Fibroblast of villous mesenchyme (primary cell): ENCODE results near the gene ERG. TPM values are rescaled to one million over a fixed set of nuclear protein-coding genes. Genes with fewer than 3 reads are reported as not detected.

Experiments used
- DNase-seq: peaks from one replicate; pipeline ENCODE4 v3.0.0-alpha.2; 2010; ENCODE audit warnings: low read depth
- H3K4me3 ChIP-seq: 2 replicates; pipeline ENCODE4 v1.5.1; 2011; ENCODE audit warnings: low read depth, mild to moderate bottlenecking, low read length
- total RNA-seq: library from RNA; depleted of rRNA; stranded (reverse); fragments of >200 nt; gene quantifications from 2 replicates; pipeline ENCODE4 v1.2.3, GENCODE V29; 2012
- TF ChIP-seq, protein P1 (sequence below): IDR thresholded peaks from 2 replicates; pipeline ENCODE4 v1.5.1; 2012; ENCODE audit warnings: low read depth, mild to moderate bottlenecking, low read length; ENCODE audit not compliant: insufficient read depth

Gene ERG
- total RNA-seq, 1 donor, result not detected

DNA sequence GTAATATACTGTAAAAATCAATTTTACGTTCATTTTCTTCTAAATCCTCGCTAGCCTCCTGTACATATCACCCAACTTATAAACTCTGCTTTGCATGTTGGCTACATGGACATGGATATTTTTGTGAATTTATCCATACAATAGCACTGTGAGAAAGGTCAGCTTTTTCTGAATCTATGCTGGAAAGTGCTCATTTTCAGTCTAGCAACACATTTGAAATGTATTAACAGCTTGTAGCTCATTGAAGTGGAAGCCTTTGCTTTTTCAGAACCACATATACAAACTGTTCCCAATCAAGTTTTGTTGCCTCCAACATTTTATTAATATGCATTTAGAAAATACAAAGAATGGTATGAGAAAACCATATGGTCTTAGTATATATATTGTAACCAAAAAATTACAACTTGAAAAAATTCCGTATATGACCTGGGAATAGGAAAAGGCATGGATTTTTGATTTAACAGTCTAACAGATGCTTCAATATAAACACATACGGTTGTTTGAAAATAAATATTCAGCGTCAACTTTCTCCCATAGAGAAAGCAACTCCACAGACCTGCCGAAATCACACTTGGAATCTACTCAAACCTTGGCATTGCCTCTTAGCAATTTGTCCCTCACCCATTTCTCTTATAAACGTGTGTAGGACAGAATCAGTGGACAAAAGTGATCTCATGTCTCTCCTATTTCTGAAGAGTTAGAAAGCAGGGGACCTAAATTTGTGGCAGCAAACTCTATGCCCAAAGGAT lies 112.7 kb downstream of the ERG start:
- TF ChIP-seq, protein P1, sequence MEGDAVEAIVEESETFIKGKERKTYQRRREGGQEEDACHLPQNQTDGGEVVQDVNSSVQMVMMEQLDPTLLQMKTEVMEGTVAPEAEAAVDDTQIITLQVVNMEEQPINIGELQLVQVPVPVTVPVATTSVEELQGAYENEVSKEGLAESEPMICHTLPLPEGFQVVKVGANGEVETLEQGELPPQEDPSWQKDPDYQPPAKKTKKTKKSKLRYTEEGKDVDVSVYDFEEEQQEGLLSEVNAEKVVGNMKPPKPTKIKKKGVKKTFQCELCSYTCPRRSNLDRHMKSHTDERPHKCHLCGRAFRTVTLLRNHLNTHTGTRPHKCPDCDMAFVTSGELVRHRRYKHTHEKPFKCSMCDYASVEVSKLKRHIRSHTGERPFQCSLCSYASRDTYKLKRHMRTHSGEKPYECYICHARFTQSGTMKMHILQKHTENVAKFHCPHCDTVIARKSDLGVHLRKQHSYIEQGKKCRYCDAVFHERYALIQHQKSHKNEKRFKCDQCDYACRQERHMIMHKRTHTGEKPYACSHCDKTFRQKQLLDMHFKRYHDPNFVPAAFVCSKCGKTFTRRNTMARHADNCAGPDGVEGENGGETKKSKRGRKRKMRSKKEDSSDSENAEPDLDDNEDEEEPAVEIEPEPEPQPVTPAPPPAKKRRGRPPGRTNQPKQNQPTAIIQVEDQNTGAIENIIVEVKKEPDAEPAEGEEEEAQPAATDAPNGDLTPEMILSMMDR, result no peak
- no peak overlapping the region for H3K4me3 ChIP-seq
- DNase-seq, result no peak

DNA sequence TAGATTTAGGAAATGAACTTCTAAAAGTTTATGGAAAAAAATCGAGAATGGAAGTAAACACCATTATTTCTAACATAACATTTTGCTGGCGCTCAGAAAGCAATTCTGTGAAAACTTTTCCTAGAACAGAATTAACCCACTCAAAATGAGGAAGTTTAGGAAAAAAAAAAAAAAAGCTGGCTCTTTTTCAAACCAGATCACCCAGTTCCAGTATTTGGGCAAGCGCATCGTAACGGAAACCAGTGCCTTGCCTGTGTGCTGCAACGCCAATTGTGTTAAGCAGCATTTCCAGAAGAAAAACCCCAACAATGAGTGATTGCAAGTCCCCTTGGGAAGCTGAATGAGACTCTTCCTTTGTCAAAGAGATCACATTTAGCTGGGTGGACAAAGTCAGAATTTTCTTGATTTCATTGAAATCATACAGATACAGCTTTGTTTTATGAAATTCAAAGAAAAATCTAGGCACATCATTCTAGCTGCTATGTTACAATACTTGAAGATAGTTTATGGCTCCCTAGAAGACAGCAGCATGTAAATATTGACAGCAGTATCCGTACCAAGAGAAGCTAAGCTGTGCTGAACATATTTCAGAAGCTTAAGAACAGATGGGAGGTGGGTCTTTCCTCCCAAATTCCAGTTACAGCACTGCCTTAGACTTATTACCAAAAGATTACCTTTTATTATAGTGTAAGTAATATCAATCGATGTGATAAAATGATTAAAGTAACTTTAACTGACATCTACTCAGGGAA lies 113.4 kb downstream of the ERG start:
- no peak overlapping the region for H3K4me3 ChIP-seq
- TF ChIP-seq, protein P1, result no peak
- DNase-seq, result no peak

DNA sequence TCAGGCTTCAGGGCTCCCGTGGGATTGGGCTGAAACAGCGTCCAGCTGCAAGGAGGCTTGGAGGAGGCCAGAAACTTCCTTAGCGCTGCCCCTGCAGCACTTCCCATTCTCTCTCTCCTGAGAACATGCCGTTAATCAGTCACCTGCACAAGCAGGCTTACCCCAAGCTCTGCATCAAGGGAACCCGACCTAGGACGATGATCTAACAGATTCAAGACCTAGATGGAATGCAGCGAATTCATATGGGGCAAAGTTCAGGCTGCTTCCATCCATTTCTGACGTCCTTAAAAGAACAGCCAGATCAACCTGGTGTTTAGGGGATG lies 114.1 kb downstream of the ERG start:
- no peak for DNase-seq
- TF ChIP-seq, protein P1, result no peak
- no peak overlapping the region for H3K4me3 ChIP-seq

DNA sequence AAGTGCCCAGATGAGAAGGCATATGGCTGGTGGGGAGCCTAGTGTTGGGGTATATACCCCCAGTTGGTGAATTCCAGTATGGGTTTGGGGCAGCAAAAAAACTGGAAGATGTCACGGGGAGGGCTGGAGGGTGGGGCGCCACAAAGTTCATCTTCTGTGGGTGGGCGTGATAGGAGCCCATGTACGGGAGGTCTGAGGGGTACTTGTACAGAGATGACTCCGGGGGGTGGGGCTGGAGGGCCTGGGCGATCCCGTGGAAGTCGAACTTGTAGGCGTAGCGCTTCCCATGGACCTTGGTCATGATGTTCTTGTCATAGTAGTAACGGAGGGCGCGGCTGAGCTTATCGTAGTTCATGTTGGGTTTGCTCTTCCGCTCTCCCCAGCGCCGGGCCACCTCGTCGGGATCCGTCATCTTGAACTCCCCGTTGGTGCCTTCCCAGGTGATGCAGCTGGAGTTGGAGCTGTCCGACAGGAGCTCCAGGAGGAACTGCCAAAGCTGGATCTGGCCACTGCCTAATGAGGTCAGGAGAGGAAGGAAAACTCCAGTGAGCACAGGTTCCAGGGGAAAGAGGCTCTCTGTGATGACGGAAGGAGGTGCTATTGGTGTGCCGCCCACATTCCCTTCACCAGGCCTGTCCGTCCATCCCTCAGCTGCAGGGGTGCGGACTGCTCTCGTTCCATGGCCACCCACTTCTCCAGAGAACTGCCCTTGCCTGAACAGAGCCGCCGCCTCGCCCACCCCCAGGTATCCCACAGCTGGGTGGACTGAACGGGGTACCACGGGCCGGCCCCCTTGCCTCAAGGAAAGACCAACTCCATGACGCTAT lies 114.7 kb downstream of the ERG start:
- DNase-seq, result no peak
- TF ChIP-seq, protein P1, result no peak
- no peak overlapping the region for H3K4me3 ChIP-seq

DNA sequence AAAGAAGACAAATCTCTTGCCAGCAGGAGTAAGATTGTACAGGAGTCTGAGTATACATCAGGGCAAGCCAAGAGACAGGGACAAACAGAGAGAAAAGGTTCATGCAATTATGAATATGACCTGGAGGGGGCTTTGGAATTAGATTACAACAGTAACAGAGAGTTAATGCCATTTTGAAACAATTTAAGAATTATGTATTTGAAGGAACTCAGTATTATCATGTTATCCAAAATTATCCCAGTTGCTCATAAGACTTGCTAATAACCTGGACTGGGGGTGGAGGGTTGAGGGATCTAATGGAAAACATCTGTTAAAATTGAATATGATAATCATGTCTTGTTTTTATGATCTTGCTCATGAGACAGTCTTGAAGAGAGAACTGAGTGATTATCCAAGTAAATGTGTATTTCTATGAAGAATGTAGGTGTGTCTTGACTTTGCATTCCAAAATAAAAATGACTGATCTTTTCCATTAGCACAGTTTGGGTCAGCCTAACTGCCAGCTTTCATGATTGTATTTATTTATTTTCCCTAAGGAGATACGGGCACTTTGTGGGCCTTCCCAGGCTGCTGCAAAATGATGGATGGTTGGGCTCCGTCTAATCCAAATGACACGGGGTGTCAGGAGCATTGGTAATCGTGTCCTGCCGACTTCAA lies 117.7 kb downstream of the ERG start:
- DNase-seq, result peak; percentile 17
- no peak overlapping the region for H3K4me3 ChIP-seq
- TF ChIP-seq, protein P1, result peak; percentile 50

DNA sequence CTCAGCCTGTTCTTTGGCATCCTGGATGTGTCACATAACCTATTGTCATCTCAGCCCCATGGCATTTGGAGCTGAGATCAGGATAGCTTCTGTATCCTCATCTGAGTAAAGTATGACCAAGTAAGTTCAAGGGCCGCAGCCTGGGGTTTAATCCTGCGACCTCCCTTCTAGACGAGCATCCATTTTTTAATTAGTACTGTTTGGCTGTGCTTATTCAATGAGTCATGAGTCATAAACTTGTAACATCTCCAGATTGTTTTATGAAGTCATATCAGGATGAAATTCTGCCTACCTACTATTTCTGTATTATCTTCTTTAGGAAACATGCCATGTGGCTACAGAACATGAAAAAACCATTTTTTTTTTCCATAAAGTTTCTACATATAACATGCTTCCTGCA lies 119.1 kb downstream of the ERG start:
- TF ChIP-seq, protein P1, result no peak
- DNase-seq, result no peak
- H3K4me3 ChIP-seq, result no peak overlapping the region
